Right kidney (tissue), 1 donor: Measurements from ENCODE around the gene BAIAP2L2.

Experiments
- DNase-seq: peaks from one replicate; pipeline ENCODE4 v3.0.0-alpha.2; 2016

Gene BAIAP2L2

GRCh38 chr22:38108561-38109319, 1.7 kb downstream of the BAIAP2L2 start:
- DNase-seq, result no peak

DNA sequence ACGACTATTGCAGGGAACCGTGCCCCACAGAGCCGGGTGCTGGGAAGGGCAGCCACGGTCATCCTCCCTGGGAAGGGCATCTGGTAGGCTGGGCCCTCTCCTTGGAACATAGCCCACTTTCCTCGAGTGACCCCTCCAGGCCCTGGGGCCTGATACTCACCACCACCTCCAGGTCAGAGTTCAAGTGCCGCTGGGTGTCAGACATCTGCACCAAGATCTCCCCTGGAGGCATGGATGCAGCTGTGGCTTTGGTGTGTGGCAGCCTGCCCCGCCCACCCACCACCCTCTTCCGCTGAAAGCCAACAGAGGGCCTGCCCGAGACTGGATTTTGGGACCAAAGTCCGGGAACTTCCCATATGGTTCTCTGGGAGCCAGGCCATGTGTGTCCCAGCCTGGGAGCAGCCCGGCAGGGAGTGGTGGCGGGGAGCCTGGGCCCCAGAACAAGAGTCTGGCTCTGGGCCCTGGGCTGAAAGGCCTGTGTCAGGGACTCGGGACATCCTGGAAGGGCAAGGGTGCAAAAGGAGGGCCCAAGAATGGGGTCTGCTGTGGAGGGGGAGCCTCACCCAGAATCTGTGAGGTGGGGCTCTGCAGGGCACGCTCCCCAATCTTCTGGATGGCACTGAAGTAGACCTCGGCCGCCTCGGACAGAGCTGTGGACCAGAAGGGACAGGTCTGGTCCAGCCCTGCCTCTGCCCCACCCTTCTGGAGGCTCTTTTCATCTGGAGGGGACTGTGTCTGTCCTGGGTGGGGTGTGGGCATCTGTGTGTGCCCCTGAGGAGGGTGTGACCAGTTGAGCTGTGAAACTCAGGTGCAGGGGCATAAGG, 2.6 kb downstream of the BAIAP2L2 start:
- no peak for DNase-seq

GRCh38 chr22:38106814-38107578, 3.5 kb downstream of the BAIAP2L2 start:
- no peak for DNase-seq

DNA sequence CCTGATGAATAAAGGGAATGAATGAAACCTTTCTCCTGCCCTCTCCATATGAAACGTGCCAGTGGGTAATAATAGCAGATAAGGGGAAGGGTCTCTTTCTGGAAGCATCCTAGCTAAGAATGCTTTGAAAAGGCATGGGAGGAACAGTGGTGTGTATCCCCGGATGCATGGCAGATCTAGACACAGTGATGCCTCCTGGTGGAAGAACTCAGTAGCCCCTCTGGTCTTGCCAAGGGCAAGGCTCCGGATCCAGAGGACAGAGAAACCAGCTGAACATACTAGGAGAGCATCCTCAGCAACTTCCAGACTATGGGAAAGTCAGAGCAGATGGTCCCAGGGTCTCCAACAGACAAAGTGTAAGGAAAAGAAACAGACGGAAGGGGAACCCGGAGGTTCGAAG, 6.4 kb downstream of the BAIAP2L2 start:
- no peak for DNase-seq

DNA sequence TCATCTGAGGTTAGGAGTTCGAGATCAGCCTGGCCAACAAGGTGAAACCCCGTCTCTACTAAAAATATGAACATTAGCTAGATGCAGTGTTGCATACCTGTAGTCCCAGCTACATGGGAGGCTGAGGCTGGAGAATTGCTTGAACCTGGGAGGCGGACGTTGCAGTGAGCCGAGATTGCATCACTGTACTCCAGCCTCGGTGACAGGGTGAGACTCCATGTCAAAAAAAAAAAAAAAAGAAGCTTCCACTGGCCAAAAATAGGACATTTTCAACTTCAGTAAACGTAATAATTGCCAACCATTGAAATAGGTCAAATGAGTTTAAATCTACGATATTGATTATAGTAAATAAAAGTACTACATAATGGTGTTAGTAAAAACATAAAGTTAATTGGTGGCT, 6.8 kb downstream of the BAIAP2L2 start:
- DNase-seq, result no peak

GRCh38 chr22:38098410-38099249, 11.9 kb downstream of the BAIAP2L2 start:
- DNase-seq, result no peak

DNA sequence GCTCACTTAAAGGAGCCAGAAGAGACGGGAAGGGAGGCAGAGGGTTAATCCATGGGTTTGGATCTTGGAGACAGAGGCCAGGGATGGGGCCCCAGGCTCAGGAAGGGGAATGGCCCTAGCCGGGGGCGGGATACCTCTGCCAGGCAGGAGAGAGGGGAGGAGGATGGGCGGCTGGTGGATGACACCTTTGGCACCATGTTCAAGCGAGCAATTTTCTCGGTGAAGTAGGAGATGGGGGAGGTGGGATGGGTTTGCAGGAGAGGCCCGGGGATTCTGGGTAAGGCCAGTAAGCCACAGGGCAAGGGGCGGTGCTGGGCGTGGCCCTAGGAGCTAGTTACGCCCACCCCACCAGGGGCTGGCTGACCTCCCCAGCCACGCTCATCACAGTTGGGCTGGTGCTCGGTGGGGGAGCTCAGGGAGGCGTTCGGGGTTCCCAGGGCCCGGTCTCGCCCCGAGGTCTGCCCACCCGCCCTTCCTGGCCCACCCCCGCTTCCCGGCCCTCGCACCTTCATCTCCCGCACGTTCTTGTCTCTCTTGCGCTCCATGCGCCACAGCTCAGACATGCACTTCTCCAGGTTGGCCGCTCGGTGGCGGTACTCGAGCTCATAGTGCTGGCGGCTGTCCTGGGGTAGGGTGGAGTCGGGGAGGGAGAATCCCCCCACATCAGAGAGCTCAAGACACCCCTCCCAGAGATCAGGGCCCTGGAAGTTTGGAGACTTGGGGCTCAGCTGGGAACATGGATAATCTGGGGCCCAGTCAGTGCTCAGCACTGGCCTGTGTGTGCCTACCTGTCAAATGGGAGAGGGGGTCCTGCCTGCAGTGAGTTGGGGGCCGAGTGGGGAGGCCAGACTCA, 12.7 kb downstream of the BAIAP2L2 start:
- no peak for DNase-seq

DNA sequence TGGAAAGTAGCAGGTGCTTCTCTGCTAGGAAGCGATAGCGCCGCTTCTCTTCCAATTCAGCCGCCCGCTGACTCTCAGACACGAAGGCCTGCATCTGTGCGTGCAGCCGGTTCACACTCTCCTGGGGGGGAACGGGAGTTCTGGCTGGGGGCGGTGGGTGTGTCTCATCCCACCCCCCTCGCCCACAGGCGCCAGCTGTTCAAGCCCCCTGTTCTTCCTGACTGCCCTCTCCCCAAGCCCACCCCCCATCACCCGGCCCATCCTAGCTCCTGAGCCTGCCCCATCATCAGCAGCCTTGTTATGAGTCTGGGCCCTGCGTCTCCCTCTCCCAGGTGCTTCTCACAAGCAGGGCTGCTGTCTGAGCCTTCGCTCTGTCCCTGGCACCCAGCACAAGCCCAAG, 13.4 kb downstream of the BAIAP2L2 start:
- no peak for DNase-seq

GRCh38 chr22:38089474-38089851, 21.0 kb downstream of the BAIAP2L2 start:
- DNase-seq, result peak; percentile 41

- DNase-seq, result no peak
Observed at GRCh38 chr22:38088629-38089473, 21.6 kb downstream of the BAIAP2L2 start.

DNA sequence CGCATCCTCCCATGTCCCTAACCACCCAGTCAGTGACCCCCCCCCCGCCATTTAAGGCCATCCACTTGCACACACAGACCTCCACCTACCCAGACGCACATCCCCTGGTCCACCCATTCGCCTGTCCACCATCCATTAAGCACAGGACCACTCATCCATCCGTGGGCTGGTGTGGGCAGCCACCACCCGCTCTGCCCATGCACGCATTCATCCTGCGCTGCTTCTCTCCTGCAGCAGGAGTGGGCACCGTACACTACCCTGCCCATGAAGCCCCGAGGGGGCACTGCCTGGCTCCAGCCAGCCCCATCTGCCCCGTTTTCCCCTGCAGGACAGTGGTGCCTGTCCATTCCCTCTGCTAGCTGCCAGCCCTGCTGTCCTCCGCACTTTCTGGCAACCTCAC, 22.6 kb downstream of the BAIAP2L2 start:
- no peak for DNase-seq

DNA sequence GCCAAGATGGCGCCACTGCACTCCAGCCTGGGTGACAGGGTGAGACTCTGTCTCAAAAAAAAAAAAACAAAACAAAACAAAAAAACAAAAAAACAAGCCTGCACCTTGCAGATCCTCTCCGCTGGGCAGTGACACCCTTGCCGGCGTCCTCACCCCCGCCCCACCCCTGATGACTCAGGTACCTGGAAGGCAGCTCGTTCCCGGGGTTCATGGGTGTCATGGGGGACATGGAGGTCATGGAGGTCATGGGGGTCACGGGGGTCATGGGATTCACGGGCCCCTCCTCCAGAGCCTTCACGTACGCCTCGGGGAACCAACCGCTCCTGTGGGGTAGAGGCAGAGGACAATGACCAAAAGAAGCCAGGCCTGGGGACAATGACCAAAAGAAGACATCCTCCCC, 23.5 kb downstream of the BAIAP2L2 start:
- DNase-seq, result no peak

DNA sequence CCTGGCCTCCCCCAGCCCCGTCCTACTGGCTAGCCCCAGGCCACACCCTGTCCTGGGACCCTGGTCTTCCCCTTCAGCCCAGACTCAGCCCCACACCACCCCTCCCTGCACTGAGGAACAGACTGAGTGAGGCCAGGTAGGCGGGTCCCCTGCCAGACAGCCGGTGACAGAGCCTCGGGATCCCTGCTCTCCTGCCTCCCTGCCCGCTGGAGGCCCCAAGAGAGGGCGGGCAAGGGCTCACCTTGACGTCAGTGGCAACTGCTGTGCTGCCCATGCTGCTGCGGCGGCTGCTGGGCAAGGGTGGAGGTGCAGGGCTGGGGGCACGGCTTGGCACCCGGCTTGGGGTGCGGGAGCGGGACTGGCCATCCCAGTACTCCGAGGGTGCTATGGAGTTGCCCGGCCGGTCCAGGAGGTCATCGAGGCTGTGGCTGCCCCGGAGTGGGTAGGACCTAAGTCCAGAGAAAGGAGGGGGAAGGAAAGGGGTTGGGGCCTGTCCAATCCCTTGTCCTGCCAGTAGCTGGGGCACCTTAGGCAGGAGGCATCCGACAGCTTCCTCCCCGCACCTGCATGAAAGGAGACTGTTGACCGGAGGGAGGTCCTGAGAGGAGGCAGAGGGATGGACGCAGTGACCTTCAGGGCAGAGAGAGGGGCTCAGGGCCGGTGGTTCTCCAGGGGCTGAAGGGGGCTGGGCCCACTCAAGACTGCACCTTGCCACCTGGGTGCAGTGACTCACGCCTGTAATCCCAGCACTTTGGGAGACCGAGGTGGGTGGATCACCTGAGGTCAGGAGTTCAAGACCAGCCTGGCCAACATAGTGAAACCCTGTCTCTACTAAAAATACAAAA, 24.3 kb downstream of the BAIAP2L2 start:
- DNase-seq, result no peak

GRCh38 chr22:38085501-38085900, 25.0 kb downstream of the BAIAP2L2 start:
- DNase-seq, result no peak

DNA sequence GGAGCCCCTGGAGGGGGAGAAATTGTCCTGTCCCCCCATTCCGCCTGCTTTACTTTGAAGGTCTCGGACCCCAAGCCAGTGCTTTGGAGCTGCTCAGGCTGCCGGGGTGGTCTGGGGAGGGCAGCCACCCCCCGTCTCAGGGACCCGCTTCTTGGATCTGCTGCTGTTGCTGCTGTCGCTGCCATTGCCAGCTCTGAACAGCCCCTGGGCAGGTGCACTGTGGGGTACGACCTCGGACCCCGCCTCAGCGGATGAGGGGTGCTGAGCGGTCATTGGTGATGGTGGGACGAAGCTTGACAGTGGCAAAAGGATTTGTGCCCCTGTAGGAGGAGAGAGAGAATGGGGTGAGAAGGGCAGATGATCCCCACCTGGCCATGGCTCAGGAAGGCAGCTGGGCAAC, 25.4 kb downstream of the BAIAP2L2 start:
- DNase-seq, result no peak

DNA sequence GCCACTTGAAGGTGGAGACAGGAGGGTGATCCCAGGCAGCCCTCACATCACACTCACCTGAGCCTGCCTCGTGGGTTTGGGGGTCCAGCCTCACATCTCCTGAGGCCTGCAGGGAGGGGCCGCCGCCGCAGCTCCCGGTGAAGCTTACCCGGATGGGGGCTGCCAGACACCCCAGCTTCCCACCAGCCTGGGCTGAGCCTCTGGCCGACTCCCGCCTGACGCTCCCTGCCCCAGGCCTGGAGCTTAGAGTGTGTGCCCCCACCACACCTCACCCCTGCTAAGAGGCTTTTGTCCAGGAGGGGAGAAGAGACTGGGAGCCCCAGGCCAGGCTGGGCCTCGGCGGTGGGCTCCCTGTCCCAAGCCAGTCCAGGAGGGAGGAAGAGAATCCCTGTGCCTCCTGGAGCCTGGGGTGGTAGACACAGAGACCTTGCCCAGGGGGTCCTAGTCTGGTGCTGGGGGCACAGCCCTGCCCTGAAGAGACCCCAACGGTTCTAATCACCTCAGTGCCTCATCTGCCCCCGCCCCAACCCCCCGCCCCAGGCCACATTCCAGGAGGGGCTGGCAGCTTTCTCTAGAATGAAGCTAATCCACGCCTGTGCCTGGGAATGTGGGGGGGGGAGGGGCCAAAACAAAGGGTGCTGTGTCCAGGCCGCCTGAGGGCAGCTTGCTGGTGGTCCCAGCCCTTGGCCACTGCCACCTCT, 26.4 kb downstream of the BAIAP2L2 start, which contains the start of gene SLC16A8:
Gene SLC16A8 (minus strand): TSS at position 254 of the 701 bp plus-strand sequence. CDS start 1,311 bp downstream, outside the sequence.
- no peak for DNase-seq

DNA sequence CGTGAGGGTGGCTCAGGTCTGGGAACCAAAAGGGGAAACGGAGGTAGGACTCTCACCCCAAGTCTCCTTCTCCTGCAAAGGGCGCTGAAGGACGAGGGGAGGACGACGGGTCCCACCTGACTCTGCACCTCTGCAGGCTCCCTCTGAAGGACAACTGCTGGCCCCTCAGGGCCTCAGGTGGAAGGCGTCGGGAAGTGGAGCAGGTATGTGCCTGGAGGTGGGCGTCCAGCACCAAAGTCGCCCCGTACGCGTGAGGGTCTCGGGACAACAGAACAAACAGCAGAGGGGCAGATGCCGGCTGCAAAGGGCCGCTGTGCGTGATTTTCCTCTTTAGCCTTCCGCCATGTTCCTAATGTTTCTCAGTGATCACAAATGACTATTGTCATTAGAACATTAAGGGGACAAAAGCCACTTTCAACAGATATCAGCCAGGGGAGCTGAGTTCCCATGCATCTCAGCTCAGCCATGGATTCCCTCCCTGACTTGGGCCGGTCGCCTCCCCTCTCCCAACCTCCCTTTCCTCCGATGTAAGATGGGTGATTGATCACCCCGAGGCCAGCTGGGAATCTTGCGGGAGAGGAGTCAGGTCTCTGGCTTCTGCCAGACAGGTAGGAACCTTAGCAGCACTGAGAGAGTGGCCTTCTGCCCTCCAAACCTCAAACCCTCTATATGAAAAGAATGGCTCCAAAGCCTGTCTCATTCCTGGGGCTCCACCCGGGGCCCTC, 27.3 kb downstream of the BAIAP2L2 start:
- DNase-seq, result no peak
